Testis (tissue), 2 donors: ENCODE data around the gene OR6S1.

Source experiments
- CTCF ChIP-seq, 3 experiments: fragments of 450-650 bp in 2 of 3; fragments of 200-600 bp in 1 of 3; sonication (generic) in 1 of 3; IDR thresholded peaks; one replicate each; pipeline ENCODE4 v1.5.1; 2016 to 2019; ENCODE audit warnings: antibody characterized with exemption in 3 of 3, mild to moderate bottlenecking in 2 of 3, moderate library complexity in 1 of 3
- POLR2A ChIP-seq: fragments of 450-650 bp; IDR thresholded peaks from one replicate; pipeline ENCODE4 v1.6.1; 2017; ENCODE audit warnings: antibody characterized with exemption, mild to moderate bottlenecking, moderate library complexity

- TF ChIP-seq CTCF (IDR thresholded peaks at IDR 0.05) = no peak
- TF ChIP-seq POLR2A = no peak
Measured at GRCh38 chr14:20618271-20618749, 23.2 kb downstream of the OR6S1 start.
